ENCODE data around the gene SPANXA2. TPM values are rescaled to one million over a fixed set of nuclear protein-coding genes. Genes with fewer than 3 reads are reported as not detected.
"Not testable (repeated sequence)": the region's sequence is repeated elsewhere in the genome, so short reads cannot be mapped to it uniquely, and the experiment has no call there.

SPANXA2 gene
- not detected for total RNA-seq

GRCh38 chrX:141589408-141589807, at the start of gene SPANXA2:
Gene SPANXA2 (plus strand): TSS chrX:141589708. CDS start chrX:141589768, 60 bp downstream.
- H3K4me1 ChIP-seq; H3K9me3 ChIP-seq; DNase-seq; H3K36me3 ChIP-seq (replicated peaks in 1 of 2; ENCODE audit: insufficient read depth in 1 of 2, low read depth in 2 of 2); ATAC-seq; intact Hi-C loops (cut with DNase I); H3K4me3 ChIP-seq; H3K27ac ChIP-seq; H3K27me3 ChIP-seq: not testable (repeated sequence)
- WGBS, 2 donors = no CpG with 5 or more reads among the region's 10 CpGs

- H3K27me3 ChIP-seq; H3K27ac ChIP-seq; ATAC-seq; H3K36me3 ChIP-seq (replicated peaks in 1 of 2; ENCODE audit: insufficient read depth in 1 of 2, low read depth in 2 of 2); H3K9me3 ChIP-seq; H3K4me1 ChIP-seq; intact Hi-C loops (cut with DNase I); DNase-seq; H3K4me3 ChIP-seq: not testable (repeated sequence)
- WGBS, 2 donors = no CpG with 5 or more reads among the region's 16 CpGs
Measured at GRCh38 chrX:141542551-141542950, 47.0 kb upstream of the SPANXA2 start.

GRCh38 chrX:141584638-141585037, 4.9 kb upstream of the SPANXA2 start, which contains the start of gene SPANXA1:
Gene SPANXA1 (minus strand): TSS chrX:141584738. CDS start chrX:141584678, 60 bp downstream.
- H3K9me3 ChIP-seq; H3K4me3 ChIP-seq; intact Hi-C loops (cut with DNase I); H3K4me1 ChIP-seq; H3K27ac ChIP-seq; H3K27me3 ChIP-seq; H3K36me3 ChIP-seq (replicated peaks in 1 of 2; ENCODE audit: insufficient read depth in 1 of 2, low read depth in 2 of 2); ATAC-seq; DNase-seq: not testable (repeated sequence)
- WGBS, 2 donors = no CpG with 5 or more reads among the region's 10 CpGs

- TF ChIP-seq CTCF (IDR thresholded peaks at IDR 0.05) = no peak
- TF ChIP-seq POLR2A (IDR thresholded peaks at IDR 0.05) = no peak
Measured at GRCh38 chrX:141609111-141609510, 19.6 kb downstream of the SPANXA2 start.

GRCh38 chrX:141619336-141619735, 29.8 kb downstream of the SPANXA2 start:
- Histone ChIP-seq H3K27ac (no peak overlapping the region), H3K4me3 (no peak overlapping the region), H3K27me3 (no peaks in the 10 kb centered on the region), H3K9me3 (no peaks in the 10 kb centered on the region), H3K4me1 (no peaks in the 10 kb centered on the region), H3K36me3 (replicated peaks in 1 of 2; ENCODE audit: insufficient read depth in 1 of 2, low read depth in 2 of 2) (no peaks in the 10 kb centered on the region)
- TF ChIP-seq POLR2A (IDR thresholded peaks at IDR 0.05) = no peak
- TF ChIP-seq CTCF (IDR thresholded peaks at IDR 0.05) = no peak
- ATAC-seq (no peak), DNase-seq (no peak)
- intact Hi-C loops (cut with DNase I) = no loop called here
- WGBS, 2 donors = 66 to 96% methylated on average over 2 of the region's 2 CpGs

More at GRCh38 chrX:141609111-141609510, 19.6 kb downstream of the SPANXA2 start:
- intact Hi-C loops (cut with DNase I) = no loop called here
- no peaks in the 10 kb centered on the region for H3K27me3 ChIP-seq
- no peaks in the 10 kb centered on the region for H3K9me3 ChIP-seq
- 100% methylated on average over 1 of the region's 1 CpG for WGBS, 2 donors
- DNase-seq (no peak), ATAC-seq (no peak)
- no peaks in the 10 kb centered on the region for H3K4me1 ChIP-seq
- no peaks in the 10 kb centered on the region for H3K36me3 ChIP-seq (replicated peaks in 1 of 2; ENCODE audit: insufficient read depth in 1 of 2, low read depth in 2 of 2)
- no peak overlapping the region for H3K27ac ChIP-seq
- H3K4me3 ChIP-seq = no peak overlapping the region

- Histone ChIP-seq H3K4me1 (no peaks in the 10 kb centered on the region), H3K27ac (no peak overlapping the region), H3K9me3 (no peaks in the 10 kb centered on the region), H3K4me3 (no peak overlapping the region), H3K36me3 (replicated peaks in 1 of 2; ENCODE audit: insufficient read depth in 1 of 2, low read depth in 2 of 2) (no peaks in the 10 kb centered on the region), H3K27me3 (no peaks in the 10 kb centered on the region)
- intact Hi-C loops (cut with DNase I) = no loop called here
- no peak for ATAC-seq
- no peak for DNase-seq
- TF ChIP-seq POLR2A (IDR thresholded peaks at IDR 0.05) = no peak
- no peak for TF ChIP-seq CTCF (IDR thresholded peaks at IDR 0.05)
Measured at GRCh38 chrX:141632124-141632523, 42.6 kb downstream of the SPANXA2 start.
